ENCODE data around the gene PCLAF.

DNA sequence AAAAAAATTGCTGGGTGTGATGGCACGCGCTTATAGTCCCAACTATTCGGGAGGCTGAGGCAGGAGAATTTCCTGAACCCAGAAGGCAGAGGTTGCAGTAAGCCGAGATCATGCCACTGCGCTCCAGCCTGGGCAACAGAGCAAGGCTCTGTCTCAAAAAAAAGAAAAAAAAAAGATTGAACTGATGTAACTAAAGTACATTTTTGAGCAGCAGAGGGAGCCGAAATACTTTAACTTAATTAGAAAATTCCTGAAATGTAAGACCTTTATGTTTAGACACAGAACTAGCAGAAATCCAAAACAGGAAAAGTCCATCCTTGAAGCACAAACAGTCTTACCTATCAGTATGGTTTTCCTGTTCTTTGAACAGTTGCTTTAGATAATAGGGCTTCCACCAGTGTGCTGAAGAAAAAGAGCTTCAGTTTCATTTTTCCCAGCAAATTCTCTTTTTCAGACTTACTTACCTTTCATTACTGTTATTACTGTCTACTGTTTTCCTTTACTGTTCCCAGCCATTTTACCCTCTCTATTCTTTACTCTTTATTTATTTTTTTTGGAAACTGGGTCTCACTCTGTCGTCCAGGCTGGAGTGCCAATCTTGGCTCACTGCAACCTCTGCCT lies 45.7 kb upstream of the PCLAF start:
- TF ChIP-seq FOXK2 (IDR thresholded peaks at IDR 0.05) (no peak), SP1 (IDR thresholded peaks at IDR 0.05) (no peak), ELF4 (IDR thresholded peaks at IDR 0.05) (no peak), FOXA1 (IDR thresholded peaks at IDR 0.05) (no peak), BHLHE40 (IDR thresholded peaks at IDR 0.05; ENCODE audit: borderline replicate concordance) (no peak), CTBP1 (IDR thresholded peaks at IDR 0.05; ENCODE audit: borderline replicate concordance) (no peak), NFRKB (IDR thresholded peaks at IDR 0.05) (no peak), ZNF384 (IDR thresholded peaks at IDR 0.05) (peak; percentile 69), TARDBP (IDR thresholded peaks at IDR 0.05) (no peak), FOXM1 (IDR thresholded peaks at IDR 0.05; ENCODE audit: borderline replicate concordance) (no peak), SUZ12 (IDR thresholded peaks at IDR 0.05) (no peak), LEF1 (IDR thresholded peaks at IDR 0.05; ENCODE audit: borderline replicate concordance) (no peak)
- TF ChIP-seq, protein P1, sequence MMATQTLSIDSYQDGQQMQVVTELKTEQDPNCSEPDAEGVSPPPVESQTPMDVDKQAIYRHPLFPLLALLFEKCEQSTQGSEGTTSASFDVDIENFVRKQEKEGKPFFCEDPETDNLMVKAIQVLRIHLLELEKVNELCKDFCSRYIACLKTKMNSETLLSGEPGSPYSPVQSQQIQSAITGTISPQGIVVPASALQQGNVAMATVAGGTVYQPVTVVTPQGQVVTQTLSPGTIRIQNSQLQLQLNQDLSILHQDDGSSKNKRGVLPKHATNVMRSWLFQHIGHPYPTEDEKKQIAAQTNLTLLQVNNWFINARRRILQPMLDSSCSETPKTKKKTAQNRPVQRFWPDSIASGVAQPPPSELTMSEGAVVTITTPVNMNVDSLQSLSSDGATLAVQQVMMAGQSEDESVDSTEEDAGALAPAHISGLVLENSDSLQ (IDR thresholded peaks at IDR 0.05), result no peak

Measured in HEK293T (cell line).